Measurements from ENCODE around the gene TK1.
"Not testable (repeated sequence)": the region's sequence is repeated elsewhere in the genome, so short reads cannot be mapped to it uniquely, and the experiment has no call there.

The TK1 gene

DNA sequence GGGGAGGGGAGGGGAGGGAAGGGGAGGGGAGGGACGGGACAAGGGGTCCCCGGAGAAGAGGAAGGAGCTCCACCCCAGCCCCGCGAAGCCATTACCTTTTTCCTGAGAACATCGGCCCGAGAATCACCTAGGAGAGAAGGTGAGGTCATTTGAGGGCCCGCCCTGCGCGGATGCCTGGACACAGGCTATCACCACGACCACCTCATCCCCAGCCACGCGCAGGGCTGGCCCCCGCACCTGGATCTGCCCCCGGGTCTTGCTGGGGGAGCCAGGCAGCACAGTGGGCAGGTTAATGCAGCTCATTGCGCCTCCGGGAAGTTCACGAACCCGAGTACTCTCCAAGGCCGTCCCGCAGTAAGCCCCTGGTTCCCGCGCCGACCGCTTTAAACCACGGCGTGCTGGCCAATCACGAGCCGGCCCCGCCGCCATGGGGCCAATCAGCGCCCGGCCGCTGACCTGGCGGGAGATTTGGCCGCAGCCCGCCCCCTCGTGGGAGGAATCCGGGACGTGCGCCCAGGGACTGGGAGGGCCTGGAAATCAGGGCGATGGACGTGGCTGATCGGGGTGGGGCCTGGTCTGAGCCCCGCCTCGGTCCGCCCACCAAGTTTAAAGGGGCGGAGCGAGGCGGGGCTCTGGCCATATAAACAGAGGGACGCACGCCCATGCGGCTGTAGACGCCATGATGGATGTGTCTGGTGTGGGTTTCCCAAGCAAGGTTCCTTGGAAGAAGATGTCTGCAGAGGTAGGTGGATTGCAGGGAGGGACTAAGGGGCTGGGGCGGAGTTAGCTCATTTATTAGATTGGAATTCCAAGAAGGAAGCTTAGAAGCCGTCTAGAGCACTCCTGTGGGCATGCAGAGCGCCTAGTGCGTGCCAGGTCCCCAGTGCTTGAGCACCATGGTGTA, at the start of gene TK1, which contains the start of gene AFMID:
Gene TK1, minus strand, starts transcription at position 361 of the 904 bp plus-strand sequence. Its CDS starts 58 bp downstream, at position 303.
Gene AFMID, plus strand, starts transcription at position 671 of the 904 bp plus-strand sequence. Its CDS starts 9 bp downstream, at position 680.
- peak; percentile 95 for DNase-seq

DNA sequence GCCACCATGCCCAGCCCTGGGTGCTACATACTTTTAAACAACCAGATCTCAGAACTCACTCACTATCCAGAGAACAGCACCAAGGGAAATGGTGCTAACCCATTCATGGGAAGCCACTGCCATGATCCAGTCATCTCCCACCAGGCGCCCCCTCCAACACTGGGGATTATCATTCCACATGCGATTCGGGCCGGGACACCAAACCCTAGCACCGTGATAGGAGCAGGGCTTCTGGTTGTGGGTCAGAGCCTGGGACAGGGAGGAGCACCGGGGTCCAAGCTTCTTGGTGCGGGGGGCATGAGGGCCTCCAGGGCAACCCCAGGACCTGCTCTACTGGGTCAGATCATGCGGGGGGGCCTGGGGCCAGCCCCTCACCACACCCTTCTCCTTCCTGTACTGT, 49.0 kb upstream of the TK1 start:
- no peak for DNase-seq

GRCh38 chr17:78235022-78235421, 48.2 kb upstream of the TK1 start:
- DNase-seq: not testable (repeated sequence)

GRCh38 chr17:78234261-78234865, 47.5 kb upstream of the TK1 start:
- no peak for DNase-seq

DNA sequence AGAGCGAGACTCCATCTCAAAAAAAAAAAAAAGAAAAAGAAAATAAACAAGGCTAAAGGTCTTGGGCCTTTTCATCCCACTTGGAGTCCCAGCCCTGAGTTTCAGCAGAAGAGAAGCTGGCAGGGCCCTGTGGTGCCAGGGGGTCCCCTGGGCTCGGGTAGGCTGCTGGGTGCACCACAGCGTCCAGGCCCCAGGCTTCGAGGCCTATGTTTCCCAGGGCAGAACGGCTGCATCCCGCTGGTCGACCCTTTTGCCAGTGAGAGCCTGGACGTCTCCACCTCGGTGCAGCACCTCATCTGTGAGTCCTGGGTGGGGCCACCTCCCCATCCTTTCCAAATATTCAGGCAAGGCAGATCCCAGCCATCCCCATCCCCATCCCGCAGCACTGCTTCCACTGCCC, 46.8 kb upstream of the TK1 start:
- DNase-seq: no peak

GRCh38 chr17:78232859-78233173, 46.0 kb upstream of the TK1 start:
- DNase-seq: no peak

DNA sequence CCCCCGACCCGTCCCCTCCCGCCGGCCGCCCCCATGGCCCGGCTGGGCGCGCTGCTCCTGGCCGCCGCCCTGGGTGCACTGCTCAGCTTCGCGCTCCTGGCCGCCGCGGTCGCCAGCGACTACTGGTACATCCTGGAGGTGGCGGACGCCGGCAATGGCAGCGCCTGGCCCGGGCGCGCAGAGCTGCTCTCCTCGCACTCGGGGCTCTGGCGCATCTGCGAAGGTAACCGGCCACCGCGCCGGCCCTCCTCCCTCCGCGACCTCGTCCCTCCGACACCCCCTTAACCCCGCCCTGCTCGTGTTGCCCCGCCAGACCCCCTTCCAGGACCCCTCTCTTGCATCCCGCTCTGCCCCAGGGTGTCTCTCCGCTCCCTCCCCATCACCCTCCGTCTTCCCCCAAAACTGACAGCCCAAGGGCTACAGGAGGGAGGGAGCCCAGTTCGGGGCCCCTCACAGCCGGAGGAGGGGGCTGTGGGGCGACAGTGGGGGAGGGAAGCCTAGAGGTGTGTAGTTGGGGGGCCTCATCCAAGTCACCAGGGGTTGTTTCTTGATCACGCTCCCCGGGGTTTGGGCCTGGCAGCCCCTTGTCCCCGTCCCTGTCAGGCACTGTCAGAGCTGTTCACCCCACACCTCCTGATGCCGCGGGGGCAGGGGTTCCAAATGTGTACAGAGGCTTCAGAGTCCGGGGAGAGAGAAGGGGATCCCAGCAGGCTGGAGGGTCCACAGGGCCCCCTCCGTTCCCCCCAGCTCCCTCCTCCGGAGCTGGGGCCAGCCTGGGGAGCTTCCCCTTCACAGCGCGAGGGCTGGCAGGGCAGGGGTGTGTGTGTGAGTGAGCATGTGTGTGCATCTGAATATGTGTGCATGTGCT, 45.4 kb upstream of the TK1 start:
- DNase-seq: no peak

DNA sequence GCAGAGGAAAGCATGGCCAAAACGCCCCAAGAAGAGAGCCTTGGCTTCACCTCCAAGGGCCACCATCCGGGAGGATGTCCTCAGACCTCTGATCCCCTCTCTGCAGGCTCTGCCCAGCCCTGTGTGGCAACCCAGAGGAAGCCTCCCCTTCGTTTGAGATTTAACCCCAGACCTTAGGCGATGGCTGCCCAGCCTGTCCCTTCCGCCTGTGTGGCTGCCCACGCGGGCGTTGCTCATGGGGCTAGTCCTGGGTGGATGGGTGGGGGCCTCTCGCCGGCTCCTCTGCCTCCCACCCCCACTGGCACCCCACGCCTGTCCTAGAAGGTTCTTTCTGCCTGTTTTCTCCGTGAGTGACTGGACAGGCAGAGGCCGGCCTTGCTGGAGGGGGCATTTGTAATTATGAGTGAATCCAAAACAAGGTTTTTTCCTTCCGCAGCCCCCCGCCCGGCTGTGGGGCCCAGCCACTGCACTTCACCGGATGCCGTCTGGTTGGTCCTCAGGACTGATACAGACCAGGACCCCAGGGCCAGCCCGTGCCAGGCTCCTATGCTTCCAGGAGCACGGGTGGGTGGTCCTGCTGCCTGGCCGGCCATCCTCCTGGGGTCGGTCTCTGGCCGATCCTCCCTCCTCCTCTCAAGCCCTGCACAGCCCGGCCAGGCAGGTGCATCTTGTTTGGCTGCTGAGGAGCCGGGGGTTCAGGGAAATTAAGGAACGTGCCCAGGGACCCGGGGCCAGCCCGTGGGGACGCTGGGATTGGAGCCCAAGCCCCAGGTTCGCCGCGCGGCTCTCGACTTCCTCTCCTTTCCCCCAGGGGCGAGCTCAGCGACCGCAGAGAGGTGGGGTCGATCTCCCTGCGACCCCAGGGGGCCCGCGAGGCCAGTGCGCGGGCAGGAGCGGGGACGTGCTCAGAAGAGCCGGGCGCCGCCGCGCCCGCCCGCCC, 44.4 kb upstream of the TK1 start, which contains the start of gene TMEM235:
Gene TMEM235, plus strand, starts transcription at position 636 of the 940 bp plus-strand sequence. CDS start 393 bp downstream, outside the sequence.
- DNase-seq: no peak

DNA sequence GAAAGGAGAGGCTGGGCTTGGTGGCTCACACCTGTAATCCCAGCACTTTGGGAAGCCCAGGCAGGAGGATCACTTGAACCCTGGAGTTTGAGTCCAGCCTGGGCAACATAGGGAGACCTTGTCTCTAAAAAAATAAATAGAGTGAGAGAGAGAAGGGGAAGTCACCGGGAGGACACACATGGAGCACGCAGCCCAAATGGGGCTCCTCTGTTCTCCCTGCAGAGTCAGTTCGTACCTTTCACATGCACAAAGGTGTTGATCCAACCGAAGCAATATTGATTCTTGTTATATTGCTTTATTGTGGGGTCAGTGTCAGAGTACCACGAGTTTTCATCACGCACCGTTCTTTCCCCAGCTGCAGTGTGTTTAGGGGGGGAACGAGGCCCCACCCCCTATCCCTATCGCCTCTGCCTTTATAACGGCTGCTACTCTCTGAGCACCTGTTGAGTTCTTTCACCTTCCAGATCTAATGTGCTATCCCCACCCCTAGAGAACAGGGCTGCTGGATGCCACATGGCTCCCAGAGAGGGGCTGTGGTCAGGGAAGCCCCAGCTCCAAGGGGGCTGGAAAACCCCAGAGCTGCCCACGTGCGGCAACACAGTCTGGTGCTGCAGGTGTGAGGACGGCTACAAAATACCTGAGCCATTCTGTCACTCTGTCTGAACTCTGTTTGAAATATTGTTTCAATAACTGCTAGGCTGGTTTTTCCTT, 43.6 kb upstream of the TK1 start:
- DNase-seq: no peak

DNA sequence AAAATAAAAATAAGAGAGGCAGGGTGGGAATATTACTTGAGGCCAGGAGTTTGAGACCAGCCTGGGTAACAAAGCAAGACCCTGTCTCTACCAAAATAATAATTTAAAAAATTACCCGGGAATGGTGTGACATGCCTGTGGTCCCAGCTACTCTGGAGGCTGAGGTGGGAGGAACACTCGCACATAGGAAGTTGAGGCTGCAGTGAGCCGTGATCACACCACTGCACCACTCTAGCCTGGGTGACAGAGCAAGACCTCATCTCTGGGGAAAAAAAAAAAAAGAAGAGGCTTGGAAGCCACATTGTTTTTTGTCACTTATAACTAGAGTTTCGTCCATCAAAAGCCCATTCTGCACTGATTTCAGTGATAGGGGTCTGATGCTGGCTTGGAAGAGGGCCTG, 41.3 kb upstream of the TK1 start:
- DNase-seq: no peak

- peak; percentile 69 for DNase-seq
Observed at GRCh38 chr17:78227455-78227916, 40.6 kb upstream of the TK1 start.

- DNase-seq: no peak
Observed at GRCh38 chr17:78226759-78227454, 40.1 kb upstream of the TK1 start.

- no peak for DNase-seq
Observed at GRCh38 chr17:78226055-78226758, 39.4 kb upstream of the TK1 start.

DNA sequence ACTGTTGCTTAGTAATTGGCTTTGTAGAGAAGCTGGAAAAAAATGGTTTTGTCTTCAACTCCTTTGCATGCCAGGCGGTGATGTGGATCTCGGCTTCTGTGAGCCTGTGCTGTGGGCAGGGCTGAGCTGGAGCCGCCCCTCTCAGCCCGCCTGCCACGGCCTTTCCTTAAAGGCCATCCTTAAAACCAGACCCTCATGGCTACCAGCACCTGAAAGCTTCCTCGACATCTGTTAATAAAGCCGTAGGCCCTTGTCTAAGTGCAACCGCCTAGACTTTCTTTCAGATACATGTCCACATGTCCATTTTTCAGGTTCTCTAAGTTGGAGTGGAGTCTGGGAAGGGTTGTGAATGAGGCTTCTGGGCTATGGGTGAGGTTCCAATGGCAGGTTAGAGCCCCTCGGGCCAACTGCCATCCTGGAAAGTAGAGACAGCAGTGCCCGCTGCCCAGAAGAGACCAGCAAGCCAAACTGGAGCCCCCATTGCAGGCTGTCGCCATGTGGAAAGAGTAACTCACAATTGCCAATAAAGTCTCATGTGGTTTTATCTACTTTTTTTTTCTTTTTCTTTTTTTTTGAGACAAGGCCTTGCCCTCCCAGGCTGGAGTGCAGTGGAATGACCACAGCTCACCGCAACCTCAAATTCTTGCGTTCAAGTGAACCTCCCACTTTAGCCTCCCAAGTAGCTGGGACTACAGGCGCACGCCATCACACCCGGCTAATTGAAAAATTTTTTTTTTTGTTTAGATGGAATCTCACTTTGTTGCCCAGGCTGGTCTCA, 38.4 kb upstream of the TK1 start:
- no peak for DNase-seq

DNA sequence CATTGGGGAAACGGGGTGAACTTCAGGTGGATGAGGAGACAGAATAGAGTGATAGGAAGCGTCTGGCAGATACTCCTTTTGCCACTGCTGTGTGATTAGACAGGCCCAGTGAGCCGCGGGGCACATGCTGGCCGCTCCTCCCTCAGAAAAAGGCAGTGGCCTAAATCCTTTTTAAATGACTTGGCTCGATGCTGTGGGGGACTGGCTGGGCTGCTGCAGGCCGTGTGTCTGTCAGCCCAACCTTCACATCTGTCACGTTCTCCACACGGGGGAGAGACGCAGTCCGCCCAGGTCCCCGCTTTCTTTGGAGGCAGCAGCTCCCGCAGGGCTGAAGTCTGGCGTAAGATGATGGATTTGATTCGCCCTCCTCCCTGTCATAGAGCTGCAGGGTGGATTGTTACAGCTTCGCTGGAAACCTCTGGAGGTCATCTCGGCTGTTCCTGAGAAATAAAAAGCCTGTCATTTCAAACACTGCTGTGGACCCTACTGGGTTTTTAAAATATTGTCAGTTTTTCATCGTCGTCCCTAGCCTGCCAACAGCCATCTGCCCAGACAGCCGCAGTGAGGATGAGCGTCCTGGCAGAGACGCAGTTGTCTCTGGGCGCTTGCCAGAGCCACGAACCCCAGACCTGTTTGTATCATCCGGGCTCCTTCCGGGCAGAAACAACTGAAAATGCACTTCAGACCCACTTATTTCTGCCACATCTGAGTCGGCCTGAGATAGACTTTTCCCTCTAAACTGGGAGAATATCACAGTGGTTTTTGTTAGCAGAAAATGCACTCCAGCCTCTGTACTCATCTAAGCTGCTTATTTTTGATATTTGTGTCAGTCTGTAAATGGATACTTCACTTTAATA, 37.6 kb upstream of the TK1 start:
- peak; percentile 71 for DNase-seq

- DNase-seq: no peak
Observed at GRCh38 chr17:78223765-78224164, 36.9 kb upstream of the TK1 start.

- no peak for DNase-seq
Observed at GRCh38 chr17:78223061-78223460, 36.2 kb upstream of the TK1 start.
